Endodermal cell (in vitro differentiated cells): Measurements from ENCODE around the gene MC2R. TPM values are rescaled to one million over a fixed set of nuclear protein-coding genes. Genes with fewer than 3 reads are reported as not detected.

ENCODE experiments used
- DNase-seq: peaks from one replicate; pipeline ENCODE4 v3.0.0-alpha.2; 2017
- H3K27ac ChIP-seq: 2 replicates; pipeline ENCODE4 v1.5.1; 2013; ENCODE audit warnings: mild to moderate bottlenecking, low read depth, low read length, moderate library complexity
- H3K27me3 ChIP-seq: 2 replicates; pipeline ENCODE4 v1.6.1; 2013; ENCODE audit warnings: mild to moderate bottlenecking, low read length, moderate library complexity; ENCODE audit not compliant: insufficient read depth, control insufficient read depth, poor library complexity, severe bottlenecking
- H3K36me3 ChIP-seq: 2 replicates; pipeline ENCODE4 v1.7.0; 2013; ENCODE audit warnings: mild to moderate bottlenecking, low read length, moderate library complexity; ENCODE audit not compliant: control insufficient read depth, insufficient read depth
- H3K4me1 ChIP-seq: one replicate; pipeline ENCODE4 v1.7.0; 2013; ENCODE audit warnings: low read length; ENCODE audit not compliant: control insufficient read depth, insufficient read depth
- H3K4me3 ChIP-seq: 2 replicates; pipeline ENCODE4 v1.5.1; 2013; ENCODE audit warnings: mild to moderate bottlenecking, low read length, moderate library complexity
- H3K9ac ChIP-seq: 2 replicates; pipeline ENCODE4 v1.6.1; 2013; ENCODE audit warnings: mild to moderate bottlenecking, low read length, moderate library complexity; ENCODE audit not compliant: poor library complexity, severe bottlenecking; ENCODE audit errors: extremely low read depth
- H3K9me3 ChIP-seq: 2 replicates; pipeline ENCODE4 v1.6.1; 2013; ENCODE audit warnings: mild to moderate bottlenecking, low read length, moderate library complexity; ENCODE audit not compliant: control insufficient read depth
- H3K27ac Mint-ChIP-seq: 2 replicates; pipeline ENCODE4 v1.8.0; 2020; ENCODE audit warnings: mixed read lengths
- H3K27me3 Mint-ChIP-seq: 2 replicates; pipeline ENCODE4 v1.8.0; 2021; ENCODE audit warnings: mild to moderate bottlenecking, mixed read lengths; ENCODE audit not compliant: insufficient read depth
- H3K36me3 Mint-ChIP-seq: 2 replicates; pipeline ENCODE4 v1.8.0; 2020; ENCODE audit warnings: low read depth, mixed read lengths
- H3K4me1 Mint-ChIP-seq: 2 replicates; pipeline ENCODE4 v1.8.0; 2020; ENCODE audit warnings: mixed read lengths
- H3K4me3 Mint-ChIP-seq: 2 replicates; pipeline ENCODE4 v1.8.0; 2020; ENCODE audit warnings: mild to moderate bottlenecking, moderate library complexity, mixed read lengths
- H3K9me3 Mint-ChIP-seq: 2 replicates; pipeline ENCODE4 v1.8.0; 2020; ENCODE audit warnings: mild to moderate bottlenecking, mixed read lengths
- CTCF ChIP-seq: fragments of 200-600 bp; sonication (generic); conservative IDR thresholded peaks from 2 replicates; pipeline ENCODE4 v1.5.0; 2021; ENCODE audit warnings: antibody characterized with exemption, mild to moderate bottlenecking
- WGBS, 2 experiments: methylation state at CpG; one replicate each; pipeline versions ENCODE4 v1.1.5 to v1.1.7; 2013; ENCODE audit warnings: missing lambda C conversion rate in 2 of 2, mixed read lengths in 1 of 2; ENCODE audit not compliant: insufficient coverage in 1 of 2, insufficient read length in 1 of 2; 5-methylcytosine and 5-hydroxymethylcytosine counted together
- total RNA-seq, 2 donors: library from RNA; stranded (reverse); fragmentation: NEBNext Ultra II Directional in 1 of 2; extraction: Animal tissue kit (Norgen Biotek cat#: 25700) in 1 of 2; gene quantifications; 2 replicates in 1 of 2; 3 replicates in 1 of 2; pipeline ENCODE4 v1.2.1, GENCODE V29; 2021

The MC2R gene
- total RNA-seq, 2 donors from 2014 or later, result not detected

GRCh38 chr18:13888191-13888716 lies 27.1 kb downstream of the MC2R start:
- H3K4me1 Mint-ChIP-seq, result peaks cover 5% of the 10 kb centered on the region
- H3K9me3 Mint-ChIP-seq, result no peaks in the 10 kb centered on the region
- Histone ChIP-seq H3K9ac (no peak overlapping the region), H3K27ac (no peak overlapping the region), H3K27me3 (no peaks in the 10 kb centered on the region), H3K36me3 (no peaks in the 10 kb centered on the region), H3K4me3 (no peak overlapping the region), H3K9me3 (no peaks in the 10 kb centered on the region), H3K4me1 (no peaks in the 10 kb centered on the region)
- 80 to 83% methylated on average over 2 to 5 of the region's 5 CpGs for WGBS, 2 experiments
- DNase-seq, result no peak
- no peak for TF ChIP-seq CTCF
- H3K36me3 Mint-ChIP-seq, result no peaks in the 10 kb centered on the region
- no peak overlapping the region for H3K4me3 Mint-ChIP-seq
- no peak overlapping the region for H3K27ac Mint-ChIP-seq
- no peaks in the 10 kb centered on the region for H3K27me3 Mint-ChIP-seq

GRCh38 chr18:13885009-13885408 lies 30.3 kb downstream of the MC2R start:
- Histone ChIP-seq H3K9me3 (no peaks in the 10 kb centered on the region), H3K27me3 (no peaks in the 10 kb centered on the region), H3K4me1 (no peaks in the 10 kb centered on the region), H3K27ac (no peak overlapping the region), H3K4me3 (no peak overlapping the region), H3K36me3 (no peaks in the 10 kb centered on the region), H3K9ac (no peak overlapping the region)
- no peaks in the 10 kb centered on the region for H3K9me3 Mint-ChIP-seq
- H3K36me3 Mint-ChIP-seq, result no peaks in the 10 kb centered on the region
- no peak for TF ChIP-seq CTCF
- no peaks in the 10 kb centered on the region for H3K27me3 Mint-ChIP-seq
- H3K4me1 Mint-ChIP-seq, result peaks cover 5% of the 10 kb centered on the region
- H3K27ac Mint-ChIP-seq, result no peak overlapping the region
- DNase-seq, result no peak
- no peak overlapping the region for H3K4me3 Mint-ChIP-seq
- 95% methylated on average over 13 to 14 of the region's 14 CpGs for WGBS, 2 experiments

- peaks cover 9% of the 10 kb centered on the region for H3K4me1 Mint-ChIP-seq
- H3K27me3 ChIP-seq, result no peaks in the 10 kb centered on the region
- H3K36me3 ChIP-seq, result no peaks in the 10 kb centered on the region
- no peak for TF ChIP-seq CTCF
- H3K27ac ChIP-seq, result no peak overlapping the region
- H3K36me3 Mint-ChIP-seq, result no peaks in the 10 kb centered on the region
- H3K27ac Mint-ChIP-seq, result no peak overlapping the region
- H3K27me3 Mint-ChIP-seq, result no peaks in the 10 kb centered on the region
- H3K4me3 Mint-ChIP-seq, result no peak overlapping the region
- H3K9me3 Mint-ChIP-seq, result no peaks in the 10 kb centered on the region
- no peak overlapping the region for H3K9ac ChIP-seq
- no peak for DNase-seq
- H3K4me3 ChIP-seq, result no peak overlapping the region
- 79 to 100% methylated on average over 1 of the region's 1 CpG for WGBS, 2 experiments
- H3K9me3 ChIP-seq, result no peaks in the 10 kb centered on the region
- H3K4me1 ChIP-seq, result peaks cover 5% of the 10 kb centered on the region
Observed at GRCh38 chr18:13879937-13880336, 35.4 kb downstream of the MC2R start.
